IMR-90 (cell line): Measurements from ENCODE around the gene FBN3. TPM values are rescaled to one million over a fixed set of nuclear protein-coding genes. Genes with fewer than 3 reads are reported as not detected.

Source experiments
- ATAC-seq: fragments of 200-7000 bp; cut with Tn5 transposase; 2 replicates; pipeline ENCODE4 v1.9.1; 2020; ENCODE audit warnings: low read depth, mild to moderate bottlenecking, moderate library complexity
- BruUV-seq: library from RNA; stranded (reverse); fragments of 400-500 nt; replicated peaks from 2 replicates; lab custom pipeline; 2021; lab: Mats Ljungman, UMichigan
- CTCF ChIA-PET: fragments of 300-600 bp; formaldehyde crosslinking; extraction: SDS; loops from one replicate; lab custom pipeline; 2021; ENCODE audit warnings: antibody characterized with exemption; lab: Yijun Ruan, JAX
- POLR2A ChIA-PET: fragments of 300-600 bp; sonication (Branson Sonifier 250); formaldehyde crosslinking; loops from one replicate; lab custom pipeline; 2022; ENCODE audit warnings: antibody characterized with exemption; ENCODE audit not compliant: unreplicated experiment; lab: Charles Lee
- DNase-seq: peaks from one replicate; pipeline ENCODE4 v3.0.0; 2013
- H2AFZ ChIP-seq: replicated peaks from 2 replicates; pipeline ENCODE3; 2013; ENCODE audit warnings: low read length, mild to moderate bottlenecking; ENCODE audit not compliant: poor library complexity
- H2AK5ac ChIP-seq: 2 replicates; pipeline ENCODE4 v1.6.1; 2013; ENCODE audit warnings: low read depth, low read length, inconsistent platforms
- H2AK9ac ChIP-seq: replicated peaks from 2 replicates; pipeline ENCODE3; 2013; ENCODE audit warnings: mild to moderate bottlenecking, low read depth, low read length, moderate library complexity; ENCODE audit not compliant: poor library complexity
- H2BK120ac ChIP-seq: 2 replicates; pipeline ENCODE4 v1.6.1; 2013; ENCODE audit warnings: low read depth, low read length, inconsistent platforms
- H2BK15ac ChIP-seq: 3 replicates; pipeline ENCODE4 v1.6.1; 2013; ENCODE audit warnings: low read depth, low read length, inconsistent platforms
- H2BK20ac ChIP-seq: 2 replicates; pipeline ENCODE4 v1.6.1; 2013; ENCODE audit warnings: low read depth, mild to moderate bottlenecking, inconsistent platforms, low read length, moderate library complexity
- H2BK5ac ChIP-seq: 2 replicates; pipeline ENCODE4 v1.6.1; 2013; ENCODE audit warnings: mild to moderate bottlenecking, low read depth, low read length, inconsistent platforms; ENCODE audit not compliant: poor library complexity, severe bottlenecking
- H3K14ac ChIP-seq: replicated peaks from 2 replicates; pipeline ENCODE4 v1.6.1; 2013; ENCODE audit warnings: low read depth, low read length, inconsistent platforms
- H3K18ac ChIP-seq: 2 replicates; pipeline ENCODE4 v1.6.1; 2013; ENCODE audit warnings: low read depth, low read length, control low read depth
- H3K23ac ChIP-seq: 2 replicates; pipeline ENCODE4 v1.6.1; 2013; ENCODE audit warnings: low read depth, low read length, inconsistent platforms
- H3K27ac ChIP-seq: 2 replicates; pipeline ENCODE4 v1.5.1; 2013; ENCODE audit warnings: mild to moderate bottlenecking, control low read depth, low read length; ENCODE audit not compliant: insufficient read depth
- H3K27me3 ChIP-seq: 2 replicates; pipeline ENCODE4 v1.6.1; 2013; ENCODE audit warnings: low read length; ENCODE audit not compliant: control insufficient read depth, insufficient read depth
- H3K36me3 ChIP-seq: 2 replicates; pipeline ENCODE4 v1.6.1; 2013; ENCODE audit warnings: low read length, mixed read lengths; ENCODE audit not compliant: control insufficient read depth, insufficient read depth
- H3K4ac ChIP-seq: 2 replicates; pipeline ENCODE4 v1.6.1; 2013; ENCODE audit warnings: low read depth, low read length, inconsistent platforms
- H3K4me1 ChIP-seq: 2 replicates; pipeline ENCODE4 v1.6.1; 2013; ENCODE audit warnings: low read length, mixed read lengths; ENCODE audit not compliant: control insufficient read depth, insufficient read depth
- H3K4me2 ChIP-seq: 2 replicates; pipeline ENCODE4 v1.6.1; 2013; ENCODE audit warnings: low read depth, mild to moderate bottlenecking, control low read depth, low read length, moderate library complexity
- H3K4me3 ChIP-seq: 2 replicates; pipeline ENCODE4 v1.5.1; 2013; ENCODE audit warnings: low read depth, mild to moderate bottlenecking, control low read depth, low read length, moderate library complexity; ENCODE audit not compliant: insufficient read depth
- H3K56ac ChIP-seq: 2 replicates; pipeline ENCODE4 v1.6.1; 2013; ENCODE audit warnings: low read length, inconsistent platforms; ENCODE audit not compliant: insufficient read depth; ENCODE audit errors: extremely low read depth
- H3K79me1 ChIP-seq, 2 experiments: 2 replicates each; pipeline ENCODE4 v1.6.1; 2013; ENCODE audit warnings: low read length in 2 of 2, inconsistent platforms in 1 of 2, low read depth in 1 of 2
- H3K9ac ChIP-seq: 2 replicates; pipeline ENCODE4 v1.6.1; 2013; ENCODE audit warnings: low read depth, low read length, control low read depth
- H3K9me1 ChIP-seq: 2 replicates; pipeline ENCODE4 v1.6.1; 2013; ENCODE audit warnings: low read length, inconsistent platforms; ENCODE audit not compliant: insufficient read depth
- H3K9me3 ChIP-seq: 2 replicates; pipeline ENCODE4 v1.6.1; 2013; ENCODE audit warnings: low read length; ENCODE audit not compliant: control insufficient read depth, insufficient read depth
- H4K20me1 ChIP-seq: 2 replicates; pipeline ENCODE4 v1.6.1; 2013; ENCODE audit warnings: low read length, inconsistent platforms; ENCODE audit not compliant: insufficient read depth
- H4K5ac ChIP-seq: 2 replicates; pipeline ENCODE4 v1.6.1; 2013; ENCODE audit warnings: mild to moderate bottlenecking, low read depth, low read length, control low read depth
- H4K8ac ChIP-seq, 2 experiments: 2 replicates each; pipeline ENCODE4 v1.6.1; 2013; ENCODE audit warnings: low read depth in 2 of 2, low read length in 2 of 2, control low read depth in 1 of 2, inconsistent platforms in 1 of 2
- H4K91ac ChIP-seq: 2 replicates; pipeline ENCODE4 v1.6.1; 2013; ENCODE audit warnings: low read depth, low read length, inconsistent platforms; ENCODE audit not compliant: insufficient read depth
- BHLHE40 ChIP-seq: fragments of 150-350 bp; IDR thresholded peaks from 2 replicates; pipeline ENCODE4 v1.6.1; 2016; ENCODE audit warnings: mild to moderate bottlenecking, low read depth, low read length
- CEBPB ChIP-seq: IDR thresholded peaks from 2 replicates; pipeline ENCODE4 v1.6.1; 2012; ENCODE audit warnings: low read depth, low read length, improper control_type of control experiment
- CHD1 ChIP-seq: IDR thresholded peaks from 2 replicates; pipeline ENCODE4 v1.6.1; 2012; ENCODE audit warnings: low read depth, low read length, improper control_type of control experiment
- CTCF ChIP-seq: conservative IDR thresholded peaks from 2 replicates; pipeline ENCODE4 v1.5.1; 2012; ENCODE audit warnings: mild to moderate bottlenecking, low read depth, low read length, improper control_type of control experiment
- ELK1 ChIP-seq: fragments of 150-350 bp; IDR thresholded peaks from 2 replicates; pipeline ENCODE4 v1.6.1; 2016; ENCODE audit warnings: low read depth, mild to moderate bottlenecking, low read length, moderate library complexity, borderline replicate concordance
- FOS ChIP-seq: fragments of 150-350 bp; IDR thresholded peaks from 2 replicates; pipeline ENCODE4 v1.6.1; 2016; ENCODE audit warnings: low read depth, low read length
- MAFK ChIP-seq: IDR thresholded peaks from 2 replicates; pipeline ENCODE4 v1.6.1; 2012; ENCODE audit warnings: low read depth, low read length, improper control_type of control experiment
- MAZ ChIP-seq: IDR thresholded peaks from 2 replicates; pipeline ENCODE4 v1.6.1; 2012; ENCODE audit warnings: low read depth, mild to moderate bottlenecking, low read length, improper control_type of control experiment, moderate library complexity, borderline replicate concordance
- MXI1 ChIP-seq: IDR thresholded peaks from 2 replicates; pipeline ENCODE4 v1.6.1; 2012; ENCODE audit warnings: low read depth, mild to moderate bottlenecking, low read length, moderate library complexity, borderline replicate concordance
- NFE2L2 ChIP-seq: fragments of 150-350 bp; IDR thresholded peaks from 2 replicates; pipeline ENCODE4 v1.6.1; 2016; ENCODE audit warnings: low read depth, mild to moderate bottlenecking, low read length
- POLR2A ChIP-seq: IDR thresholded peaks from 2 replicates; pipeline ENCODE4 v1.6.1; 2012; ENCODE audit warnings: mild to moderate bottlenecking, low read depth, low read length
- RAD21 ChIP-seq: IDR thresholded peaks from 2 replicates; pipeline ENCODE4 v1.6.1; 2012; ENCODE audit warnings: low read length, improper control_type of control experiment
- RCOR1 ChIP-seq: IDR thresholded peaks from 2 replicates; pipeline ENCODE4 v1.6.1; 2012; ENCODE audit warnings: mild to moderate bottlenecking, low read length, improper control_type of control experiment; ENCODE audit not compliant: insufficient replicate concordance
- RFX5 ChIP-seq: IDR thresholded peaks from 2 replicates; pipeline ENCODE4 v1.8.0; 2012; ENCODE audit warnings: low read depth, mild to moderate bottlenecking, low read length, moderate library complexity
- SMC3 ChIP-seq: fragments of 150-350 bp; IDR thresholded peaks from 2 replicates; pipeline ENCODE4 v1.6.1; 2016; ENCODE audit warnings: low read depth, mild to moderate bottlenecking, antibody characterized with exemption, low read length, moderate library complexity
- USF2 ChIP-seq: fragments of 150-350 bp; IDR thresholded peaks from 2 replicates; pipeline ENCODE4 v1.6.1; 2017; ENCODE audit warnings: mild to moderate bottlenecking, antibody characterized with exemption, low read length, low read depth
- WGBS, 2 experiments: methylation state at CpG; one replicate each; pipeline versions ENCODE4 v1.1.5 to v1.1.7; 2013; ENCODE audit warnings: missing lambda C conversion rate in 2 of 2; ENCODE audit not compliant: insufficient read length in 1 of 2; ENCODE audit errors: extremely low coverage in 2 of 2; 5-methylcytosine and 5-hydroxymethylcytosine counted together
- dilution Hi-C: fragments of 300-500 bp; cut with HindIII; formaldehyde crosslinking; loops from one replicate; pipeline ENCODE4 v1.14.3; 2018; ENCODE audit warnings: low sequenced_read_pairs; ENCODE audit not compliant: unreplicated experiment
- in situ Hi-C: fragments of 300-500 bp; cut with MboI; formaldehyde crosslinking; loops from 3 replicates; pipeline ENCODE4 v1.14.3; 2019; ENCODE audit warnings: low sequenced_read_pairs, inconsistent platforms, mixed read lengths
- intact Hi-C: fragments of 100-400 bp; cut with micrococcal nuclease; formaldehyde crosslinking; loops from 2 replicates; pipeline ENCODE4 v1.10.0; 2022
- polyA plus RNA-seq, 3 experiments: library from polyadenylated mRNA; depleted of rRNA; stranded (reverse); fragments of >200 nt; gene quantifications; 2 replicates each; pipeline ENCODE4 v1.2.3, GENCODE V29; 2012; ENCODE audit warnings: low replicate concordance in 1 of 3
- total RNA-seq: library from RNA; depleted of rRNA; stranded (reverse); fragments of >200 nt; gene quantifications from 2 replicates; pipeline ENCODE4 v1.2.3, GENCODE V29; 2012

FBN3 gene
- total and polyA plus RNA-seq, 2 of the 4 experiments (the other 2 are of a cell fraction): not detected

GRCh38 chr19:8141726-8142512, 7.5 kb downstream of the FBN3 start:
- no peak overlapping the region for H4K5ac ChIP-seq
- H3K4me3 ChIP-seq: no peak overlapping the region
- ATAC-seq (no peak), DNase-seq (no peak)
- H3K27me3 ChIP-seq: peaks cover 20% of the 10 kb centered on the region
- no peak overlapping the region for H2AFZ ChIP-seq
- H3K14ac ChIP-seq: no peak overlapping the region
- H3K9me3 ChIP-seq: no peaks in the 10 kb centered on the region
- no peak overlapping the region for H2BK15ac ChIP-seq
- H3K9me1 ChIP-seq: no peaks in the 10 kb centered on the region
- no peak for TF ChIP-seq RCOR1
- no peak for TF ChIP-seq MAFK
- no peak for TF ChIP-seq BHLHE40
- TF ChIP-seq USF2: no peak
- no peak for TF ChIP-seq MAZ
- no peak for TF ChIP-seq FOS
- no peak for TF ChIP-seq CEBPB
- TF ChIP-seq ELK1: no peak
- no peak for TF ChIP-seq MXI1
- no peak for TF ChIP-seq SMC3
- no peak for TF ChIP-seq CTCF
- TF ChIP-seq RAD21: no peak
- no peak for TF ChIP-seq RFX5
- no peak for TF ChIP-seq POLR2A
- no peak for TF ChIP-seq CHD1
- no peak for TF ChIP-seq NFE2L2
- H3K4ac ChIP-seq: no peak overlapping the region
- dilution Hi-C loops (no loop called here), intact Hi-C loops (no loop called here), in situ Hi-C loops (no loop called here)
- peaks cover 2% of the 10 kb centered on the region; the same call in 1 of the 2 replicates for H3K4me1 ChIP-seq
- ChIA-PET POLR2A (no interaction called here), CTCF (no interaction called here)
- no peak overlapping the region for H3K23ac ChIP-seq
- H3K18ac ChIP-seq: no peak overlapping the region
- no peak overlapping the region for H2AK5ac ChIP-seq
- no peaks in the 10 kb centered on the region for H3K36me3 ChIP-seq
- no peak overlapping the region for H3K27ac ChIP-seq
- WGBS, 2 experiments: 60 to 100% methylated on average over 1 of the region's 21 CpGs
- H2BK20ac ChIP-seq: no peak overlapping the region
- H3K9ac ChIP-seq: no peak overlapping the region
- no peak overlapping the region for H3K56ac ChIP-seq
- H2AK9ac ChIP-seq: no peak overlapping the region
- no peak overlapping the region for H4K8ac ChIP-seq
- H4K20me1 ChIP-seq: no peaks in the 10 kb centered on the region
- no peak overlapping the region for H4K91ac ChIP-seq
- no peak overlapping the region for H2BK120ac ChIP-seq
- H2BK5ac ChIP-seq: no peak overlapping the region
- no TSS peak for BruUV-seq
- H3K79me1 ChIP-seq: no peaks in the 10 kb centered on the region
- no peak overlapping the region for H3K4me2 ChIP-seq
